Chondrocyte (in vitro differentiated cells): ENCODE results near the gene FAM153A. TPM values are rescaled to one million over a fixed set of nuclear protein-coding genes. Genes with fewer than 3 reads are reported as not detected.

Source experiments
- total RNA-seq: library from RNA; stranded (reverse); gene quantifications from 3 replicates; pipeline ENCODE4 v1.2.1, GENCODE V29; 2021

FAM153A gene
- total RNA-seq, 1 donor from 2014 or later, result 0.17 TPM

Other genes starting within 250 kb of the FAM153A start
- gene FAM193B, start 228.3 kb downstream of the FAM153A start, total RNA-seq, result 75.2 to 85.9 TPM (median 79.1 TPM) in 3 replicates
- 290 to 299 TPM (median 293 TPM) in 3 replicates for gene TMED9, start 190.7 kb downstream of the FAM153A start, total RNA-seq
- gene B4GALT7, start 182.8 kb downstream of the FAM153A start, total RNA-seq, result 41.4 to 54.4 TPM (median 43.9 TPM) in 3 replicates
- gene PROP1, start 213.3 kb upstream of the FAM153A start, total RNA-seq, result not detected in 3 replicates